Measurements from ENCODE around the gene BMP2K. TPM values are rescaled to one million over a fixed set of nuclear protein-coding genes. Genes with fewer than 3 reads are reported as not detected.
"Not testable (repeated sequence)": the region's sequence is repeated elsewhere in the genome, so short reads cannot be mapped to it uniquely, and the experiment has no call there.

The BMP2K gene
- total and polyA plus RNA-seq, 7 experiments from 2014 or later, result 3.1 to 25.6 (median 13.6) TPM

DNA sequence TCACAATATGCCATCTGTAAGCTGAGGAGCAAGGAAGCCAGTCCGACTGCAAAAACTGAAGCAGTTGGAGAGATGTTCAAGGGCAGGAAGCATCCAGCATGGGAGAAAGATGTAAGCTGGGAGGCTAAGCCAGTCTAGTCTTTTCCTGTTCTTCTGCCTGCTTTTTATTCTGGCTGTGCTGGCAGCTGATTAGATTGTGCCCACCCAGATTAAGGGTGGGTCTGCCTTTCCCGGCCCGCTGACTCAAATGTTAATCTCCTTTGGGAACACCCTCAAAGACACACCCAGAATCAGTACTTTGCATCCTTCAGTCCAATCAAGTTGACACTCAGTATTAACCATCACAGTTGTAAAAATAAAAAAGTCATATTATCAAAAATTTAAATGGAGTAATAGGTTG lies 63.5 kb downstream of the BMP2K start:
- POLR2A ChIA-PET, result not testable (repeated sequence)

DNA sequence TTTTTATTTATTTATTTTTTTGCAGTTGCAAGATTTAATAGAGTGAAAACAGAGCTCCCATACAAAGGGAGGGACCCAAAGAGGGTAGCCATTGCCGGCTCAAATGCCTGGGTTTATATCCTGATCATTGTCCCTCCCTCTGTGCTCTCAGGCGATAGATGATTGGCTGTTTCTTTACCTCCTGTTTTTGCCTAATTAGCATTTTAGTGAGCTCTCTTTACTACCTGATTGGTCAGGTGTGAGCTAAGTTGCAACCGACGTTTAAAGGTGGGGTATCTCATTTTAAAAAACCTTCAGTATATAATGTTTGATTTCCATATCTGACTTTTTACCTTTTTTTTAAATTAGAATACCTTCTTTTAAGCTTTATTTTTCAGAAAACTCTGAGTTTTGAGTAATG lies 64.1 kb downstream of the BMP2K start:
- DNase-seq; H3K4me1 Mint-ChIP-seq; H3K36me3 ChIP-seq (ENCODE audit: control insufficient read depth in 2 of 3, insufficient read depth in 3 of 3, low read length in 3 of 3); ATAC-seq; H3K4me1 ChIP-seq (ENCODE audit: control insufficient read depth in 2 of 2, insufficient read depth in 2 of 2, low read length in 2 of 2); H3K9me3 Mint-ChIP-seq; H3K9me3 ChIP-seq (ENCODE audit: control insufficient read depth in 2 of 3, low read length in 3 of 3); H3K4me3 Mint-ChIP-seq; H3K27ac Mint-ChIP-seq; CTCF ChIA-PET; H3K4me3 ChIP-seq (ENCODE audit: low read length); H3K27me3 Mint-ChIP-seq; H3K27ac ChIP-seq (ENCODE audit: low read depth, low read length); H3K27me3 ChIP-seq (ENCODE audit: control insufficient read depth in 2 of 2, insufficient read depth in 2 of 2, low read length in 2 of 2); POLR2A ChIA-PET: not testable (repeated sequence)
- H3K36me3 Mint-ChIP-seq, result peaks cover 3 to 48% (median 24%) of the 10 kb centered on the region in 5 donors
- intact Hi-C loops (cut with micrococcal nuclease), result loop anchor here in 1 of 2 donors (5.0 kb wide), 1 partner anchor 63 kb away; the partner anchor contains the start of gene BMP2K

More for the DNA sequence above, 63.5 kb downstream of the BMP2K start:
- not testable (repeated sequence) for H3K27ac Mint-ChIP-seq; H3K9me3 ChIP-seq (ENCODE audit: control insufficient read depth in 2 of 3, low read length in 3 of 3); H3K27me3 ChIP-seq (ENCODE audit: control insufficient read depth in 2 of 2, insufficient read depth in 2 of 2, low read length in 2 of 2); H3K27me3 Mint-ChIP-seq; H3K4me3 Mint-ChIP-seq; ATAC-seq; H3K9me3 Mint-ChIP-seq; DNase-seq; H3K36me3 ChIP-seq (ENCODE audit: control insufficient read depth in 2 of 3, insufficient read depth in 3 of 3, low read length in 3 of 3); H3K4me3 ChIP-seq (ENCODE audit: low read length); H3K4me1 Mint-ChIP-seq; H3K27ac ChIP-seq (ENCODE audit: low read depth, low read length); H3K4me1 ChIP-seq (ENCODE audit: control insufficient read depth in 2 of 2, insufficient read depth in 2 of 2, low read length in 2 of 2)
- intact Hi-C loops (cut with micrococcal nuclease), result loop anchor here in 1 of 2 donors (5.0 kb wide), 1 partner anchor 62 kb away; the partner anchor contains the start of gene BMP2K
- H3K36me3 Mint-ChIP-seq, result peaks cover 3 to 49% (median 25%) of the 10 kb centered on the region in 5 donors
- CTCF ChIA-PET, result interaction anchor here (0.6 kb wide), 1 partner anchor 325 kb away, joined by 3 read pairs; no protein-coding TSS in a partner anchor

DNA sequence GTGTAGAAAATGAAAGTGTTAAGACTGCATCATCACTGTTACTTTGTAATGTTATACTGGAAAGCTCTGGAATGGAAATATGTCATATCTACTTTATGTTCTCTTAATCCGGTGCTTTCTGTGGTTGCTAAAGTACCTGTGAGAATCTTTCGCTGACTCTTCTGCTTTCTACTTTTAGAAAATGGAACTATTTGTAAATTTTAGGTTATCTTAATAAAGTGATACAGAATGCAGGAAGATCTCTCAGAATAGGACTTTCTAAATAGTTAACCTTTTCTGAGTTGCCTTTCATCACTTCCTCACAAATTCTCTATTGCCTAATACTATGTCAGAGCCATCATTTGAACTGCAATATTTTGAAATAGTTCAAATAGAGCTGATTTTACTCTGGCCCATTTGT lies 69.3 kb downstream of the BMP2K start:
- H3K36me3 Mint-ChIP-seq, result peaks cover 0 to 20% (median 7%) of the 10 kb centered on the region in 5 donors
- H3K36me3 ChIP-seq (ENCODE audit: control insufficient read depth in 2 of 3, insufficient read depth in 3 of 3, low read length in 3 of 3), result peaks cover 0 to 5% (median 0%) of the 10 kb centered on the region in 3 experiments
- DNase-seq (no peak), ATAC-seq (no peak)
- CTCF ChIA-PET, result no interaction called here
- no peak overlapping the region for H3K4me3 Mint-ChIP-seq
- no peak overlapping the region for H3K4me3 ChIP-seq (ENCODE audit: low read length)
- no peak overlapping the region for H3K27ac ChIP-seq (ENCODE audit: low read depth, low read length)
- H3K4me1 ChIP-seq (ENCODE audit: control insufficient read depth in 2 of 2, insufficient read depth in 2 of 2, low read length in 2 of 2), result no peaks in the 10 kb centered on the region
- H3K27me3 Mint-ChIP-seq, result no peaks in the 10 kb centered on the region
- H3K4me1 Mint-ChIP-seq, result peaks cover 0 to 7% (median 0%) of the 10 kb centered on the region in 7 donors
- H3K9me3 Mint-ChIP-seq, result peaks cover 0 to 3% (median 0%) of the 10 kb centered on the region in 11 donors
- H3K27ac Mint-ChIP-seq, result no peak overlapping the region
- no peaks in the 10 kb centered on the region for H3K27me3 ChIP-seq (ENCODE audit: control insufficient read depth in 2 of 2, insufficient read depth in 2 of 2, low read length in 2 of 2)
- intact Hi-C loops (cut with micrococcal nuclease), result no loop called here
- H3K9me3 ChIP-seq (ENCODE audit: control insufficient read depth in 2 of 3, low read length in 3 of 3), result no peaks in the 10 kb centered on the region
- POLR2A ChIA-PET, result no interaction called here

DNA sequence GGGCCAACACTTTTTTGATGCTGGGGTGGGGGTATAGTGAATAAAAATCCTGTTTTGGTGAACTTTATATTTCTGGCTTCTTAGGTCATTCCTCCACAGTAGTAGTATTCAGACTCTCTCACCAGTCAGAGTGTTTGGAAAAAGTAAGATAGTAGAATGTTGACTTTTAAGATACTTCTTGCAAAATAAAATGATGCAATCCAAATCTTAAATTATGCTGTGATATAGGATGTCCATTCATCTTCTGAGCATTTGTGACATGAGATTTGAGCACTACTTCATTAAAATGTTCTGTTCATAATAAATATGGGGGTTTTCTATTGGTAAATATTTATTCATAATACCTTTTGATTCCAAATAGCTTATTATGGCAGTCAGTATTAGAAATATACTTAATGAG lies 70.1 kb downstream of the BMP2K start:
- Mint-ChIP-seq H3K9me3 (peaks cover 0 to 3% (median 0%) of the 10 kb centered on the region in 11 donors), H3K27ac (no peak overlapping the region), H3K4me3 (no peak overlapping the region), H3K4me1 (peaks cover 0 to 7% (median 0%) of the 10 kb centered on the region in 7 donors), H3K27me3 (no peaks in the 10 kb centered on the region), H3K36me3 (peaks cover 0 to 21% (median 7%) of the 10 kb centered on the region in 5 donors)
- no peaks in the 10 kb centered on the region for H3K4me1 ChIP-seq (ENCODE audit: control insufficient read depth in 2 of 2, insufficient read depth in 2 of 2, low read length in 2 of 2)
- H3K27ac ChIP-seq (ENCODE audit: low read depth, low read length), result no peak overlapping the region
- no peaks in the 10 kb centered on the region for H3K27me3 ChIP-seq (ENCODE audit: control insufficient read depth in 2 of 2, insufficient read depth in 2 of 2, low read length in 2 of 2)
- intact Hi-C loops (cut with micrococcal nuclease), result no loop called here
- H3K9me3 ChIP-seq (ENCODE audit: control insufficient read depth in 2 of 3, low read length in 3 of 3), result no peaks in the 10 kb centered on the region
- no peak overlapping the region for H3K4me3 ChIP-seq (ENCODE audit: low read length)
- no peak for ATAC-seq
- POLR2A ChIA-PET, result no interaction called here
- H3K36me3 ChIP-seq (ENCODE audit: control insufficient read depth in 2 of 3, insufficient read depth in 3 of 3, low read length in 3 of 3), result peaks cover 0 to 5% (median 0%) of the 10 kb centered on the region in 3 experiments
- no peak for DNase-seq
- CTCF ChIA-PET, result no interaction called here

DNA sequence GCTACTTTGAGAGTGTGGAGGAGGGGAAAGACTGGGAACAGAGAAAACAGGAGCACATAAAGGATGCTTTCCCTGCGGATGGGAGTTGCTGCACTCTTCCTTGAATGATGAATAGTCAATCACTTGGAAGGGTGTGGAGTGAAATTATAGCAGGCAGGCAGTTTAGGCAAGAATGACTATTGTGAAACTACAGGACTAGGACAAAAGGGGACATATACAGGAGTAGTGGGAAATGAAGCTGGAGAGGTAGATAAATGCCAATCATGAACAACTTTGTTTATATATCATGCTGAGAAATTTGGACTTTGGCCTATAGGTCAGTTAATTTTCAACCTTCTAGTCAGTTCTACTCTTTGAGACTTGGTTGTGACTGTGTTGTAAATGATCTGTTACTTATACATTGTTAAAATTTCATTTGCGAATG lies 86.2 kb downstream of the BMP2K start:
- Histone ChIP-seq H3K4me1 (ENCODE audit: control insufficient read depth in 2 of 2, insufficient read depth in 2 of 2, low read length in 2 of 2) (no peaks in the 10 kb centered on the region), H3K36me3 (ENCODE audit: control insufficient read depth in 2 of 3, insufficient read depth in 3 of 3, low read length in 3 of 3) (peaks cover 0 to 5% (median 0%) of the 10 kb centered on the region in 3 experiments), H3K4me3 (ENCODE audit: low read length) (no peak overlapping the region), H3K27ac (ENCODE audit: low read depth, low read length) (no peak overlapping the region), H3K27me3 (ENCODE audit: control insufficient read depth in 2 of 2, insufficient read depth in 2 of 2, low read length in 2 of 2) (no peaks in the 10 kb centered on the region), H3K9me3 (ENCODE audit: control insufficient read depth in 2 of 3, low read length in 3 of 3) (no peaks in the 10 kb centered on the region)
- peak overlapping the region in 2 of 9 donors; percentile 8 to 39 for H3K27ac Mint-ChIP-seq
- intact Hi-C loops (cut with micrococcal nuclease), result loop anchor here (5.0 to 10.0 kb wide), 7 partner anchors 85 to 1618 kb away; partner anchors contain the start of genes FRAS1 (in 2 of the 2) and BMP2K (in 1 of the 2)
- POLR2A ChIA-PET, result no interaction called here
- no peak for DNase-seq
- CTCF ChIA-PET, result interaction anchor here (1.3 to 2.5 kb wide), 4 partner anchors 10 to 903 kb away, joined by 3 to 13 read pairs (median 4); no protein-coding TSS in a partner anchor
- no peak overlapping the region for H3K4me3 Mint-ChIP-seq
- H3K4me1 Mint-ChIP-seq, result peaks cover 0 to 6% (median 4%) of the 10 kb centered on the region in 7 donors
- H3K27me3 Mint-ChIP-seq, result no peaks in the 10 kb centered on the region
- H3K9me3 Mint-ChIP-seq, result no peaks in the 10 kb centered on the region
- ATAC-seq, result no peak
- peaks cover 0 to 11% (median 0%) of the 10 kb centered on the region in 5 donors for H3K36me3 Mint-ChIP-seq

DNA sequence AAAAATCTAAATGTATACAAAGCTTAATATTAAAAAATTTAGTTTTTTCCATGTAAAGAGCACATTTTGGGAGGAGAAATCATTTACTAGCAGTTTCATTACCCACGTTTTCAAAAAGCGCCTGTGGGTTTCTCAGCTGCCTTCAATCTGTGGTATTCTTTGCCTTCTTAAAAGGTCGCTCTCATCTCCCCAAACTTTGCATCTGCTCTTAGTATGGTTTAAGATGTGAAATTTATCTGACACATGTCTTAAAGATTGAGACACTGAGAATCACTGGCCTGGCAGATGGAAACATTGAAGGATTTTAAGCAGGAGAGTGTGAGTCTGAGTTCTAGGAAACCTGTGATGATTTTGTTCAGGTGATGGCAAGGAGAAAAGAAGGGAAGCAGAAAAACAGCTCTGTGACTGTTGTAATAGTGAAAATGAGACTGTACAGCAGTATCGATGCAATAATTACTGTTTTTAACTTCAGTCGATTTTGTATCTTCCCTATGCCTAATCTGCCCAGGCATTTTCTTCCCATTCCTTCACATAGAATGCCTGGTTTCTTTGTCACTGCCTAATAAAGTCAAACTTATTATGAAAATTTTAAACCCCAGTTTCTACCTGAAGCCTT lies 87.2 kb downstream of the BMP2K start:
- peaks cover 0 to 6% (median 4%) of the 10 kb centered on the region in 7 donors for H3K4me1 Mint-ChIP-seq
- H3K27me3 ChIP-seq (ENCODE audit: control insufficient read depth in 2 of 2, insufficient read depth in 2 of 2, low read length in 2 of 2), result no peaks in the 10 kb centered on the region
- H3K4me3 Mint-ChIP-seq, result no peak overlapping the region
- peaks cover 0 to 16% (median 2%) of the 10 kb centered on the region in 5 donors for H3K36me3 Mint-ChIP-seq
- H3K4me3 ChIP-seq (ENCODE audit: low read length), result no peak overlapping the region
- DNase-seq (no peak), ATAC-seq (no peak)
- H3K27me3 Mint-ChIP-seq, result no peaks in the 10 kb centered on the region
- intact Hi-C loops (cut with micrococcal nuclease), result loop anchor here (5.0 to 10.0 kb wide), 7 partner anchors 86 to 1619 kb away; partner anchors contain the start of genes FRAS1 (in 2 of the 2) and BMP2K (in 1 of the 2)
- no peaks in the 10 kb centered on the region for H3K4me1 ChIP-seq (ENCODE audit: control insufficient read depth in 2 of 2, insufficient read depth in 2 of 2, low read length in 2 of 2)
- H3K27ac ChIP-seq (ENCODE audit: low read depth, low read length), result no peak overlapping the region
- H3K9me3 Mint-ChIP-seq, result no peaks in the 10 kb centered on the region
- ChIA-PET POLR2A (no interaction called here), CTCF (interaction anchor here (1.0 to 2.5 kb wide), 9 partner anchors 8 to 904 kb away, joined by 3 to 13 read pairs (median 3); no protein-coding TSS in a partner anchor)
- H3K9me3 ChIP-seq (ENCODE audit: control insufficient read depth in 2 of 3, low read length in 3 of 3), result no peaks in the 10 kb centered on the region
- H3K27ac Mint-ChIP-seq, result peak overlapping the region in 2 of 9 donors; percentile 20 to 46
- H3K36me3 ChIP-seq (ENCODE audit: control insufficient read depth in 2 of 3, insufficient read depth in 3 of 3, low read length in 3 of 3), result peaks cover 0 to 9% (median 0%) of the 10 kb centered on the region in 3 experiments
